Middle frontal gyrus (tissue), 1 donor: ENCODE results near the gene SCG5.
A peak's percentile ranks its signal among the peaks of the same experiment; 100 is the strongest.

Experiments used
- DNase-seq: peaks from one replicate; pipeline ENCODE4 v3.0.0-alpha.2; 2015; ENCODE audit warnings: low spot score; ENCODE audit errors: extremely low spot score

Gene SCG5

GRCh38 chr15:32659340-32660155 is 18.0 kb downstream of the SCG5 start:
- no peak for DNase-seq

DNA sequence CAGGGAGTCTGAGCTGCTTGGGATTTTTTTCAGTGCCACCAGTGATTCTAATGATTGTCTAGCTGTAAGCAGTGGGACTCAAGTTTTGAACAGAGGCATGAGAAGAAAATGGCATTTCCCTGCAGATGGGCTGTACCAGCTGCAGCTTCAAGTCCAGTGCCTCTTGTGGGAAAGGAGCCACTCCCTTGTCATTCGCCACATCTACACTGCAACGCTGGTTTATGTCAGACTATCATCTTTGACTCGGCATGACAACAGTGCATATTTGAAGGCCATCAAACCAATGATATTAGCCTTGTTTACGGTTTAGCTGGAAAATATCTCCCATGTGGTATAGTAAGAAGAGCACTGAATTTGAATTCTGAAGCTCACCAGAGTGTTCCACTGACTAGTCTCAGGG is 22.2 kb downstream of the SCG5 start:
- no peak for DNase-seq

DNA sequence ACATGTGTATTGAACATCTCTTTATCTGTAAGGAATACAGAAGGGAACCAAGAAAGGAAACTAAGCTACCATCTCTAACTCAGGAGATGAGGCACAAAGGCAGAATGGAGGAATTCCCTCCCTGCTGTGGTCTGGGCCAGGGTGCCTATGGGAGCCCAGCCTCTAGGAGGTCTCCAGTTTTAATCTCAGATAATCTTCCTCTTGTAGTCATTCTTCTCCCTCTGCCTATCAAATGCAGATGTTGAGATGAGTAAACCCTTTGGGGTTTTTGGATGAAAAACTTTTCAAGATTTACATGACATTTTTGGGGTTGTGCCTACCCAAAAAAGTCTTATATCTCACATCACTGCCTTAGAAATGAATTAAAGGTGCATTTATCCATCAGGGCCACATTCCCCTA is 23.3 kb downstream of the SCG5 start:
- no peak for DNase-seq

DNA sequence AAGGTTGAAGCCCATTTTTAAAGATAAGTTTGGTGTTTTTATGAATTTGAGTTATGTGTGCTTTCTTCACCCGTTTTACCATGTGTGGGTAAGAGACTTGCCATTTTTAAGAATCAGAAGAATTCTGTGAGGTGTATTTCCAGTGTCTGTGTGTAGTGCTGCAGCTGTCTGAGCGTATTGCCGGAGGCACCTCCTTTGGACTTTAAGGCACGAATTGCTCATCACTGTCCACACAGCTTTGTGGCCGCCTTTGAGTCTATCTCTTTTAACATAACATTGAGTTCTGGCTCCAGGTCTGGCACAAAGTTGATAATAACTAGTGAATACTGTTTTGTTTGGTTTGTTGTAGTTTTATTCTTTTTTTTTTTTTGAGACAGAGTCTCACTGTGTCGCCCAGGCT is 25.8 kb downstream of the SCG5 start:
- DNase-seq, result no peak

DNA sequence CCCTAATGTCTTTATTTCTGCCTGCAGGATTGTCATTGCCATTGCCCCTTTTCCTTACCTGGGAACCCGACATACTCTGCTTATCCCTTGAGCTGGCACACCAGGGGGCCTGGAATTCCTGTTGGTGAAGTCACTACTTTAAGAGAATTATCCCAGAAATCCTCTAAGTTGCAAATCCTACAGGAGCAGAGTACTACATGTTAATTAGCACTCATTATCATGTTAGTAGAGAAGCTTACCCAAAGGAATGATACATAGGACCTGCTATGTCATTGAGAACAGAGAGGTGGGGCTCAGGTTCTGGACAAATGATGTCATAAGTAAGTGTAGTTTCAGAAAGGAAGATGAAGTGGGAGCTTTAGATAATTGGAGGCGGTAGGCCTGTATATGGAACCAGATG is 27.4 kb downstream of the SCG5 start:
- no peak for DNase-seq

DNA sequence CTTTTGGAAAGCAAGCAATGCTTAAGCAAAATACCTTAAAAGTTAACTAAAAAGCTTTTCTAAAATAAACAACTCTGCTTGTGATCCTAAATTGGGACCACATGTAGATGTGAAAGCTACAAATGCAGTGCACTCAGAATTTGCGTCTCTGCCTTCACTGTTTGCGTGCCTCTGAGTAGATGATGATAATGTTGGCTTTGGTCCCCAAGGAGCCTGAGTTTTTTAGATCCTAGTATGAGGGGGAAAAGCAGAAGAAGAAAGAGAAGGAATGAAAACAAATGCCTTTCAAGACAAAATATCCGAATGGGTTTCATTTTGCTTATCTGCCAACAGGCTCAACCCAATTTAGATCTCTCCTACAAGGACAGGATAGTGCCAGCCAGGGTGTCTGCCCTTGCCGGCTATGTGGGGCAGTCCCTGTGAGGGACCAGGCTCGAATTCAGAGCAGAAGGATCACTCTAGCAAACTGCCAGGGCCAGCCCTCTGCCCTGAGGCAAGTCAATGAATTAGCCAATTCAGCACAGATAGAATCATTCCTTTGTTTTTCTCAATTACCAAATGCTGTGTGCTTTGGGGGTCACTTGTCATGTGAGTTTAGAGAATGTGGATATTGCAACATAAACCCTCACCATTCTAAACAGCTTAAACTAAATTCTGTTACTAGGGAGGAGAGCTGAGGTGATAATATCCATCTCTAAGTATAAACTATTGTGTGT is 28.5 kb downstream of the SCG5 start:
- peak; percentile 67 for DNase-seq

GRCh38 chr15:32670623-32671022 is 29.1 kb downstream of the SCG5 start:
- no peak for DNase-seq

- DNase-seq, result no peak
Observed at GRCh38 chr15:32671339-32672325, 30.1 kb downstream of the SCG5 start.

DNA sequence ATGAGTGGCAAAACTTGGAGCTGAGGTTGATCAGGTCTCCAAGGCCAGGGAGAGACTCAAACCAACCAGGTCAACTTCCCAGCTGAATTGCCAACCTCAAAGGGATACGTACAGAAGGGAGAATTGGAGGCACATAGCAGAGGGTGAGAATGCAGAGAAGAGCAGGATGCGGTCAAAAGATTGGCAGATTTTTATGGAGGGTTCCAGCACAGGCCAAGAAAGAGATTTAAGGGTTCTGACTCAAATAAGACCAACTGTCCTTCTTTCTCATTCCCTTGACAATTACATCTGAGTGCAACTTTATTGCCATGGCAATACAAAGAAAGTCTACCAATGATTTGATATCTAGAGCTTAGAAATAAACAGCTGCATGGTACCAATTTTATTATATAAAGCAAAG is 33.2 kb downstream of the SCG5 start:
- no peak for DNase-seq

DNA sequence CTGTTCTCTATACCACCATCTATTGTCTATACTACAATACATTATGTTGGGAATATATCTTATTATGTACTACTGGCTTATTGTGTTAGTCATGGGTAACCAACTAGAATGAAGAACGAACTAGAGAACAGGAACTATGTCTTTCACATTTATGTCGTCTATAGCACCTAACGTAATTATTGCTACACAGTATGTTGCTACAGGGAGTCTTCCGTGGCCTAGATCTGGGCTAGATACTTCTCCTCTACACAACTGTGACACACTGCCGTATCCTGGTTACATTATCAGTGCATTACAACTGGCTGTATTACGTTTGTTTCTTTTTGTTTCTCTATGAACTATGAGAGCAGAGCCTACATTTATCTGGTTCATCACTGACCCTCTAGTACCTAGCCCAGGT is 34.0 kb downstream of the SCG5 start:
- DNase-seq, result no peak

DNA sequence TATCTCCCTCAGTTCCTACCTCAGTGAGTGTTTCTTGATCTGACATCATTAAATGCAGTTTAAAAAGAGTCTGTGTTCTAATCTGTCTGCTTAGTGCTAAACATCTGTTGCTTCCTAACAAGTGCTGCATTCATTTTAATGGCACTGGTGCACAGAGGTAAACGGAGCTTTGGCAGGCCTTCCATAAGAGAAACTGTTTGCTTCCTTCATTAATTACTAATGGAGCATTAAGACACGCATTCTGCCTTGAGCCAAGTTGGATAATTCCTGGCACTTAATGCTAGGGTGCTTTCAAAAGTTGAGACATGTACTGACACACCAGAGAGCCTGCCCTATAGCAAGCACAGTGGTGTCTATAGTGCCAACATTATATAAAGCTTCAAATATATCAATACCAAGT is 34.7 kb downstream of the SCG5 start:
- no peak for DNase-seq

DNA sequence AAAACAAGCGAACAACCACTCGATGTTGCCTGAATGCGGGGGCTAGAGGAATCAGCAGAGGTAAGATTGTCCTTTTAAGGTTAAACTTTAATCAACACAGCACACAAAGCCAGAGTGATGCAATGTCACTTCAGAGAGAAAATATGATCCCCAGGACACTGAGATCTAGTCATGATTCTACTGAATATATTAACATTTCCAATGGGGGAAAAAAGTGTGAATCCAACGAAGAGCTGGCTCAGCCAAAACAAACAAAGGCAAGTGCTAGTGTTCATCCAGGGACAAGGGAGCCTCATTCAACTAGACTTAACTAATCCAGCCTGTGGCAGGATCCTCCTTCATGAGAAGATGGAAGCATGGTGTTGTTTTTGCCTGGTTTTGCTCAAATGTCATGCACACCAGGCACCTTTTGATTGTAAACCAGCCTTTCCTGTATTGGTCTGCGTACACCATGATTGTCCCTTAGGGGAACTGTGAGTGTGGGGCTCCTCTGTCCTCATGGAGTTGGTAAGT is 35.8 kb downstream of the SCG5 start:
- DNase-seq, result no peak

GRCh38 chr15:32679298-32679690 is 37.8 kb downstream of the SCG5 start:
- DNase-seq, result no peak

DNA sequence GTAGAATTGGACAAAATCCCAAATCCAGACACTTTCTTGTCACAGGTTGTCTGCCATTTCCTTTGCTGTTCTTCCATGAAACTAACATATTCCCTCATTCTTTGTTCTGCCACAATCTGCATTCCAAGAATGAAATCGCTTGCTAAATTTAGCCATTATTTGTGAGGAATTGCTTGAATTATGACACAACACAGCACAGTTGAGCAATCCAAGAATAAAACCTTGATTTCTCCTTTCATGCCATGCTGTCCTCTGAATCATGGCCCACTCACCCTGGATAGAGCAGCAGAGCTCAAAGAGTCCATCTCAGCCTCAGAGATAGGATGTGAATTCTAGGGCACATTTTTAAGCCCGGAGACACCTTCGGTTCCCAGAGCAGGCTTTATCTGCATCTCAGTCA is 41.1 kb downstream of the SCG5 start:
- DNase-seq, result no peak

DNA sequence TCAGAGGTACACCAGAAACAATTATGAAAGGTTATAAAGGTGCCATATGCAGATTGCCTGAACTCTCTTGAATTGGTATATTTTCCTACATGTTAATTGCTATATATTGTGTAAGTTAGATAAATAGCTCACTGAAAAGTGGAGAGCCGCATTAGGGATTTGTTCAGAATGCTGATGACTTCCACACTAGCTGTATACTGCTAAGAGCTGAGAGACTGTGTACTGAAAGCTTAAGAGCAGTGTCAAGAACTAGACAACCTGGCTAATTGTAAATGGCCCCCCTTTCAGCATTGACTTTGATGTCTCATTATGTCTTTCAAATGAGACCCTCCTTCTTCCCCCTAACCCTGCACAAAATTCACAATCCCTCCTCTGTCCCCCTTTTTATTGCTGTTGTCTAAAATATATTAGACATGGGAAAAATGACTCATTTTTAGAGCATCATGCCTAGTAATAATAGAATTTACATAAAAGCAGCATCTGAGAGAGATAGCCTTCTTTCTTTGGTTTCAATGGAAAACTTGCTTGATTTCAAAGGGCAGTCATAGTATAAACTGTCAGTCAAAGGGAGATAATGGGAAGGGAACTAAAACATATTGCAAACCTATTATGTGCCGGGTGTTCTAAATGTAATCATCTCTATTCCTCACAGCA is 41.6 kb downstream of the SCG5 start:
- no peak for DNase-seq

- no peak for DNase-seq
Observed at GRCh38 chr15:32683906-32684584, 42.5 kb downstream of the SCG5 start.

DNA sequence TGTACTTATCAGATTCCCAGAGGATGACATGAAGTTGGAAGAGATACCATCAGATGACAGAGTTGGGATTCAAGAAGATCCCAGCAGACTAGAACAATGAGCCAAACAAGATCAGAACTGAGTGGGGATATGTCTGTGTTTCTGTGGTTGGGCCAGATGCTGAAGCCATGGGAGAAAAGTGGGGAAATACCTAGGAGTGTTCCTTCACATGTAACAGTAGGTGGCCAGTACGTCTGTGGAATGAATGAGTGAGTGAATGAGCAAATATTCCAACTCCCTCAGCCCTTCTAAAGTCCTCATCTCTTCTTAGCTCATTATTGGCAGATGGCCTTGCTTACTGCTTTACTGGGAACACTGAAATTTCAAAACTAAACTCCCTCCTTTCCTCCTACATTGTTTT is 44.1 kb downstream of the SCG5 start:
- no peak for DNase-seq

DNA sequence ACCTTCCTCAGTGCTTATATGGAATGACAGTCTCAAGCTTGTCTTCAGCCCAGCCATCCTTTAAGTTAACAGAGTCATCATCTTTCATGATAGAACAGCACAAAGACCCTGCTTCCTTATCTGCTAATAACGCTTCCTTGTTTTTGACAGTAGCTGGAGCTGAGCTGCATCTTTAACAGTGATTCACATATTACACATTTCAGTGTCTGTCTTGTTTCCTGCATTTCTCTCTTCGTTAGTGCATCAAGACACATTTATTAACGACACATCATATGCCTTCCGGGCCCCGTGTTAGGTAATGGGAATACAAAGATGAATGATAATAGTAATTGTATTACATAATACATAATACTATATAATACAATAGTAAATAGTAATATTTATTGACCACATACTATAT is 46.0 kb downstream of the SCG5 start:
- DNase-seq, result no peak

GRCh38 chr15:32688151-32688639 is 46.7 kb downstream of the SCG5 start:
- no peak for DNase-seq

DNA sequence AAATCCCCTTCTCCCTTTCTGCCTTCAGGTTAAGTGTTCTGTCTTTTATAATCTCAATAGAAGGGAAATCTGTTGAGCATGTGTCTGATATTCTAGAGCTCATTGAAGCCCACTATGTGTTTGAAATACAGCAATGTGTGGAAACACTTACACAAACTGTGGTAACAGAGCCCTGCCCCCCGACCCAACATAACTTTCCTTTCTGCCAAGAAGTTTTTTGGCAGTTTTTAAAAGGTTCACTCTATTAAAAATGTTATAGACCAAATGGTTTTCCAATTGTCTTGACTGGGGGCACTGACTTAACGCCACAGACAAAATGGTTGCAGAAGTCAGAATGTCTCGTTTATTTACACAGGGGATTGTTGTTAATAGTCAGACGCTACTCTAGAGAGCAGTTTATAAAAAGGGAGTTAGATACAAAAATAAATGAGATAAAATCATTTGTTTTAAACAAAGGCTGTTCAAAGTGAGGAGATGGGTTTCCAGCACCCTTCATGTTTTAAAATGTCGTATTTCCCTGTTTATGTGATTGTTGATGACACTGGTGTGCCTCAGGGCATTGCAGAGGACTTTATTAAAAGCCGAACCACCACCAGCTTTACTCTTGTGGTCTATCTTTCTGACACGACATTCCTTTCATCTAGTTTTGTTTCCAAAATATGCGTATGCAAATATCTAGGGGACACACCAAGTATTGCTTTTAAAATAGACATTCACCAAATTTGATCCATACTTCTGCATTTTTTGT is 49.6 kb downstream of the SCG5 start:
- DNase-seq, result no peak
